ENCODE measurements around the gene CLCN3. TPM values are rescaled to one million over a fixed set of nuclear protein-coding genes. Genes with fewer than 3 reads are reported as not detected.

CLCN3 gene
- total RNA-seq, 1 experiment from 2014 or later: 38.3 TPM

DNA sequence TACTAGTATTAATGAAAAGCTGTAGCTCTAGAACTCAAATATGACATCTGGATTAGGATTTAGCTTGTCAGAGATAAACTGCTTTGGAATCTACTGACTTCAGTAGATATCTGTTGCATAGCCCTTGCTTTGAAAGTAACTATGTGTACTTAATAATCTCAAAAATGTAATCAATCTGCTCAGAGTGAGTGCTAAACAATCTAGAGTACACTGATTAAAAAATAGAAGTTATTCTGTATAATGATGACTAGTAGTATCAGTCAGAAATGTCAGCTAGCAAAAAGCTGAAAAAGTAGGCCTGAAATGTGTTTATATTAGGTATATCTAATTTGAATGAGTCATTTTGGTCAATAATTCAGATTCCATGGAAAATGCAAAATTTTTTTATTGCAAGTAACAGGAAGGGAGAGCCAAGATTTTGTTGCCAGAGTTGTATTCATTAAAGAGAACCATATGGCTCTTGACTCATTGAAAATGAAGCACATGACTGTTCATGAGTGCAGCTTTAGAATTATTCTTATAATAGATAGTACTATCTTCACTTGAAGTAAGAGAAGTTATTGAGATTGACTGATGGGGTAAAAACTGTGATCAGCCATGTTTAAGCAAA lies 20.0 kb downstream of the CLCN3 start:
- H3K36me3 ChIP-seq (ENCODE audit: control insufficient read depth, insufficient read depth, low read length): no peaks in the 10 kb centered on the region; the same call in 1 of the 2 replicates
- ATAC-seq: no peak
- DNase-seq (ENCODE audit: low read depth, low spot score): no peak
- TF ChIP-seq, protein P1, sequence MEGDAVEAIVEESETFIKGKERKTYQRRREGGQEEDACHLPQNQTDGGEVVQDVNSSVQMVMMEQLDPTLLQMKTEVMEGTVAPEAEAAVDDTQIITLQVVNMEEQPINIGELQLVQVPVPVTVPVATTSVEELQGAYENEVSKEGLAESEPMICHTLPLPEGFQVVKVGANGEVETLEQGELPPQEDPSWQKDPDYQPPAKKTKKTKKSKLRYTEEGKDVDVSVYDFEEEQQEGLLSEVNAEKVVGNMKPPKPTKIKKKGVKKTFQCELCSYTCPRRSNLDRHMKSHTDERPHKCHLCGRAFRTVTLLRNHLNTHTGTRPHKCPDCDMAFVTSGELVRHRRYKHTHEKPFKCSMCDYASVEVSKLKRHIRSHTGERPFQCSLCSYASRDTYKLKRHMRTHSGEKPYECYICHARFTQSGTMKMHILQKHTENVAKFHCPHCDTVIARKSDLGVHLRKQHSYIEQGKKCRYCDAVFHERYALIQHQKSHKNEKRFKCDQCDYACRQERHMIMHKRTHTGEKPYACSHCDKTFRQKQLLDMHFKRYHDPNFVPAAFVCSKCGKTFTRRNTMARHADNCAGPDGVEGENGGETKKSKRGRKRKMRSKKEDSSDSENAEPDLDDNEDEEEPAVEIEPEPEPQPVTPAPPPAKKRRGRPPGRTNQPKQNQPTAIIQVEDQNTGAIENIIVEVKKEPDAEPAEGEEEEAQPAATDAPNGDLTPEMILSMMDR (IDR thresholded peaks at IDR 0.05): no peak
- TF ChIP-seq TCF7L2 (IDR thresholded peaks at IDR 0.05; ENCODE audit: low read depth, low read length): no peak
- no peak for TF ChIP-seq REST (IDR thresholded peaks at IDR 0.05; ENCODE audit: insufficient read depth in 1 of 2, low read depth in 2 of 2, low read length in 1 of 2)
- no peak for TF ChIP-seq POLR2AphosphoS5 (IDR thresholded peaks at IDR 0.05; ENCODE audit: low read depth, low read length)
- no peak for TF ChIP-seq SIN3A (IDR thresholded peaks at IDR 0.05; ENCODE audit: borderline replicate concordance, insufficient read depth, low read depth, low read length)
- H3K4me3 ChIP-seq (ENCODE audit: low read depth in 2 of 2, low read length in 2 of 2): no peak overlapping the region
- intact Hi-C loops (cut with micrococcal nuclease; ENCODE audit: unreplicated experiment) (no loop called here), in situ Hi-C loops (cut with HindIII; ENCODE audit: low pct_unique_long_range_greater_than_20kb, low sequenced_read_pairs) (no loop called here)
- POLR2A ChIA-PET: no interaction called here
- CTCF ChIA-PET: interaction anchor here (0.6 kb wide), 1 partner anchor 8 kb away, joined by 3 read pairs; no protein-coding TSS in a partner anchor
- no TSS peak for BruUV-seq (replicated peaks)
- no peaks in the 10 kb centered on the region for H3K9me3 ChIP-seq (ENCODE audit: control insufficient read depth, insufficient read depth, low read depth, low read length)
- no peaks in the 10 kb centered on the region for H3K4me1 ChIP-seq (ENCODE audit: control insufficient read depth, insufficient read depth, low read length)
- H3K27ac ChIP-seq (ENCODE audit: low read length): no peak overlapping the region
- H3K27me3 ChIP-seq (ENCODE audit: control insufficient read depth, insufficient read depth, low read length): no peaks in the 10 kb centered on the region

DNA sequence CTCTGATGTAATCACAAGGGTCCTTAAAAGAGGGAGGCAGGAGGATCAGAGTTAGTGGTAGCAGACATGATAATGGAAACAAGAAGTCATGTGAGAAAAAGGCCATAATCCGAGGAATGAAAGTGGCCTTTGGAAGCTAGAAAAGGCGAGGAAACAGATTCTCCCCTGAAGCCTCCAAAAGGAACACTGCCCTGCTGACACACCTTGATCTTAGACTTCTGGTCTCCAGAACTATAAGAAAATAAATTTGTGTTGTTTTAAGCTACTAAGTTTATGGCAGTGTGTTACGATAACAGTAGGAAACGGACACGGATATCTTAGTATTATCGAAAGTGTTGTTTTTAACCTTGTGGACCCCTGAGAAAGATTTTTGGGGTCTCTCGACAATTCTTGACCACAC lies 24.4 kb downstream of the CLCN3 start:
- POLR2A ChIA-PET: no interaction called here
- no peak for TF ChIP-seq REST (IDR thresholded peaks at IDR 0.05; ENCODE audit: insufficient read depth in 1 of 2, low read depth in 2 of 2, low read length in 1 of 2)
- no peak for TF ChIP-seq SIN3A (IDR thresholded peaks at IDR 0.05; ENCODE audit: borderline replicate concordance, insufficient read depth, low read depth, low read length)
- TF ChIP-seq TCF7L2 (IDR thresholded peaks at IDR 0.05; ENCODE audit: low read depth, low read length): no peak
- DNase-seq (ENCODE audit: low read depth, low spot score) (no peak), ATAC-seq (no peak)
- intact Hi-C loops (cut with micrococcal nuclease; ENCODE audit: unreplicated experiment): no loop called here
- Histone ChIP-seq H3K27me3 (ENCODE audit: control insufficient read depth, insufficient read depth, low read length) (no peaks in the 10 kb centered on the region), H3K36me3 (ENCODE audit: control insufficient read depth, insufficient read depth, low read length) (no peaks in the 10 kb centered on the region), H3K4me1 (ENCODE audit: control insufficient read depth, insufficient read depth, low read length) (no peaks in the 10 kb centered on the region), H3K9me3 (ENCODE audit: control insufficient read depth, insufficient read depth, low read depth, low read length) (no peaks in the 10 kb centered on the region), H3K4me3 (ENCODE audit: low read depth in 2 of 2, low read length in 2 of 2) (no peak overlapping the region), H3K27ac (ENCODE audit: low read length) (no peak overlapping the region)
- in situ Hi-C loops (cut with HindIII; ENCODE audit: low pct_unique_long_range_greater_than_20kb, low sequenced_read_pairs): no loop called here
- CTCF ChIA-PET: no interaction called here
- no TSS peak for BruUV-seq (replicated peaks)

Measured in Panc1 (cell line).